Ureter (tissue), 1 donor: Measurements from ENCODE around the gene TBCD. TPM values are rescaled to one million over a fixed set of nuclear protein-coding genes. Genes with fewer than 3 reads are reported as not detected.
"Not testable (repeated sequence)": the region's sequence is repeated elsewhere in the genome, so short reads cannot be mapped to it uniquely, and the experiment has no call there.

Experiments used
- DNase-seq: peaks from one replicate; pipeline ENCODE4 v3.0.0-alpha.2; 2020; ENCODE audit warnings: low spot score
- total RNA-seq: library from RNA; stranded (reverse); gene quantifications from one replicate; pipeline ENCODE4 v1.2.4, GENCODE V29; 2023
- donor health status: DM: yes; HTN: yes; CAD: no.

TBCD gene
- total RNA-seq, 1 donor from 2014 or later = 122 TPM

- DNase-seq = no peak
These were observed 15.3 kb downstream of the TBCD start for GRCh38 chr17:82767041-82767754.

- no peak for DNase-seq
These were observed 17.2 kb downstream of the TBCD start for GRCh38 chr17:82769041-82769440.

GRCh38 chr17:82772026-82772425 lies 20.2 kb downstream of the TBCD start:
- no peak for DNase-seq

- not testable (repeated sequence) for DNase-seq
These were observed 22.6 kb downstream of the TBCD start for GRCh38 chr17:82774456-82774855.

- DNase-seq = no peak
These were observed 23.3 kb downstream of the TBCD start for GRCh38 chr17:82775001-82775823.

- no peak for DNase-seq
These were observed 24.6 kb downstream of the TBCD start for GRCh38 chr17:82776454-82776853.

- not testable (repeated sequence) for DNase-seq
These were observed 26.0 kb downstream of the TBCD start for GRCh38 chr17:82777778-82778375.

GRCh38 chr17:82779541-82779940 lies 27.7 kb downstream of the TBCD start:
- DNase-seq = no peak

- no peak for DNase-seq
These were observed 28.3 kb downstream of the TBCD start for GRCh38 chr17:82780195-82780594.

GRCh38 chr17:82780971-82781893 lies 29.4 kb downstream of the TBCD start:
- no peak for DNase-seq

GRCh38 chr17:82781894-82782274 lies 30.0 kb downstream of the TBCD start:
- DNase-seq = peak; percentile 90

- DNase-seq = no peak
These were observed 30.9 kb downstream of the TBCD start for GRCh38 chr17:82782657-82783207.

- DNase-seq = no peak
These were observed 31.6 kb downstream of the TBCD start for GRCh38 chr17:82783498-82783897.

GRCh38 chr17:82785581-82785980 lies 33.7 kb downstream of the TBCD start:
- not testable (repeated sequence) for DNase-seq

- no peak for DNase-seq
These were observed 34.6 kb downstream of the TBCD start for GRCh38 chr17:82786427-82786826.

- DNase-seq = no peak
These were observed 35.4 kb downstream of the TBCD start for GRCh38 chr17:82787081-82787848.

GRCh38 chr17:82788206-82789001 lies 36.5 kb downstream of the TBCD start:
- DNase-seq = no peak

GRCh38 chr17:82789051-82789592 lies 37.3 kb downstream of the TBCD start:
- DNase-seq = peak; percentile 69

GRCh38 chr17:82789806-82790205 lies 37.9 kb downstream of the TBCD start:
- DNase-seq = no peak
